Hepatocyte (in vitro differentiated cells): ENCODE measurements around the gene ZNF319. TPM values are rescaled to one million over a fixed set of nuclear protein-coding genes. Genes with fewer than 3 reads are reported as not detected.
A peak's percentile ranks its signal among the peaks of the same experiment; 100 is the strongest.

ENCODE experiments used
- DNase-seq: peaks from one replicate; pipeline ENCODE4 v3.0.0-alpha.2; 2016; ENCODE audit warnings: low spot score
- H2AFZ ChIP-seq: fragments of 200-600 bp; sonication (generic); 2 replicates; pipeline ENCODE4 v1.6.0; 2016; ENCODE audit warnings: antibody characterized with exemption, mild to moderate bottlenecking
- H3K27ac ChIP-seq: fragments of 200-600 bp; sonication (generic); 2 replicates; pipeline ENCODE4 v1.5.1; 2016; ENCODE audit warnings: mild to moderate bottlenecking
- H3K27me3 ChIP-seq: fragments of 200-600 bp; sonication (generic); 2 replicates; pipeline ENCODE4 v1.6.1; 2016
- H3K36me3 ChIP-seq: fragments of 200-600 bp; sonication (generic); replicated peaks from 2 replicates; pipeline ENCODE4 v1.5.1; 2016; ENCODE audit warnings: low read depth; ENCODE audit not compliant: insufficient read depth
- H3K4me1 ChIP-seq: fragments of 200-600 bp; sonication (generic); 2 replicates; pipeline ENCODE4 v1.5.1; 2016; ENCODE audit warnings: mild to moderate bottlenecking, moderate library complexity; ENCODE audit not compliant: insufficient read depth
- H3K4me2 ChIP-seq: fragments of 200-600 bp; sonication (generic); 2 replicates; pipeline ENCODE4 v1.6.0; 2016
- H3K4me3 ChIP-seq: fragments of 200-600 bp; sonication (generic); 2 replicates; pipeline ENCODE4 v1.5.1; 2016; ENCODE audit warnings: mild to moderate bottlenecking
- H3K79me2 ChIP-seq: fragments of 200-600 bp; sonication (generic); 2 replicates; pipeline ENCODE4 v1.6.0; 2017; ENCODE audit warnings: mild to moderate bottlenecking
- H3K9me2 ChIP-seq: fragments of 200-600 bp; sonication (generic); replicated peaks from 2 replicates; pipeline ENCODE4 v1.6.0; 2017; ENCODE audit warnings: mild to moderate bottlenecking; ENCODE audit not compliant: insufficient read depth
- H3K9me3 ChIP-seq: fragments of 200-600 bp; sonication (generic); 2 replicates; pipeline ENCODE4 v1.5.1; 2016; ENCODE audit warnings: low read depth, mild to moderate bottlenecking
- H4K20me1 ChIP-seq: fragments of 200-600 bp; sonication (generic); 2 replicates; pipeline ENCODE4 v1.6.0; 2016; ENCODE audit warnings: mild to moderate bottlenecking; ENCODE audit not compliant: insufficient read depth, poor library complexity, severe bottlenecking
- EZH2 ChIP-seq: fragments of 200-600 bp; sonication (generic); IDR thresholded peaks from 2 replicates; pipeline ENCODE4 v1.6.1; 2016; ENCODE audit warnings: antibody characterized with exemption, mild to moderate bottlenecking, borderline replicate concordance
- EZH2phosphoT487 ChIP-seq: fragments of 200-600 bp; sonication (generic); IDR thresholded peaks from one replicate; pipeline ENCODE4 v1.6.1; 2018; ENCODE audit warnings: antibody characterized with exemption, mild to moderate bottlenecking, low read depth, moderate library complexity; ENCODE audit not compliant: unreplicated experiment, severe bottlenecking
- WGBS: methylation state at CpG from one replicate; pipeline ENCODE4 v1.1.6; 2016; ENCODE audit warnings: low lambda C conversion rate; ENCODE audit errors: missing lambda C conversion rate; 5-methylcytosine and 5-hydroxymethylcytosine counted together
- polyA plus RNA-seq: library from polyadenylated mRNA; unstranded; fragments of >200 nt; fragmentation: Nextera tagmentation; extraction: Ambion mirVana; gene quantifications from 2 replicates; pipeline ENCODE4 v1.2.1, GENCODE V29; 2016
- total RNA-seq: library from RNA; depleted of rRNA; stranded (reverse); fragments of >200 nt; gene quantifications from 2 replicates; pipeline ENCODE4 v1.2.3, GENCODE V29; 2014
- TF ChIP-seq, protein P1 (sequence below): fragments of 200-600 bp; sonication (generic); IDR thresholded peaks from 2 replicates; pipeline ENCODE4 v1.5.1; 2016; ENCODE audit warnings: antibody characterized with exemption, mild to moderate bottlenecking; ENCODE audit not compliant: poor library complexity

The ZNF319 gene
- total and polyA plus RNA-seq, 2 experiments from 2014 or later = 5.3 to 8.3 TPM

DNA sequence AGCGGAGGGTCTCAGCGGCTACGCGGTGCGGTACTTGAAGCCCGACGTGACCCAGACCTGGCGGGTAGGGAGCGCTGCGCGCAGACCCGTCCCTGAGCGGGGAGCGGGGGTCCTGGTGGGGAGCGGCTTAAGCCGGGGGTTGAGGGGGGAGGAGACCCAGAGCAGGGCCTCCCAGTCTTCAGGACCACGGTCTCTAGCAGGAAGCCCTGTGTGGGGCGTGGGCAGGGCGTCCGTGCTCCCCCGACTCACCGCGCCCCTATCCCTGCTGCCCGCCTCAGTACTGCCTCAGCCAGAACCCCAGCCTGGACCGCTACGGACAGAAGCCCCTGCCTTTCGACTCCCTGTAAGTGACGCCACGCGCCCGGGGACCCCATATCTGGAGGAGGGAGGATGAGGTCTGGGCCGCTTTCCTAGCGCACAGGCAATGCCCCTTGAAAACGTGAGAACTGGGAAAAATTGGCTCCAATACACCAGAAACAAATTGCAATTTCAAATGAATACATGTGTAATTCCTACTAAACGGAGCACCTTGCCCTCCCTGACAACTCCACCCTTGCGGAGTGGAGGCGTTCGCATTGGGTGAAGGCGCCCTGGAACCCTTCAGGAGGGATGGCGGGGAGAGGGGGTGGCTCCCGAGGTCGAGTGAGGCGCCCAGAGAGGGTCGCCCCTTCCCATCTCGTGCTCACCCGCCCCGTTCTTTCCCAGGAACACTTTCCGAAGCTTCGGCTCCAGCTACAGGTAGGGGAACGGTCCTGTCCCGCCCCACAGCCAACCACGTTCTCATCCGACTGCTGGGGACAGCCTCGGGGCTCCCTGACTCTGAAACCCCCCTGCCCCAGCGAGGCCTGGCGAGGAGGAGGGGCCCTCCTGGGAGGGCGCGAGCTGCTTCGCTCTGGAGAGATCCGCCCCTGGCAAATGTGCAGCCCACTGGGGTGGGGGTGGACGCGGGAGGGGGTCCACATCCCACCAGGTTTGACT lies 15.0 kb downstream of the ZNF319 start:
- Histone ChIP-seq H3K4me2 (peak overlapping the region; percentile 93), H2AFZ (peak overlapping the region; percentile 87), H3K79me2 (no peaks in the 10 kb centered on the region), H4K20me1 (no peaks in the 10 kb centered on the region), H3K4me1 (peaks cover 11% of the 10 kb centered on the region), H3K27me3 (no peaks in the 10 kb centered on the region), H3K4me3 (peak overlapping the region; percentile 60), H3K9me3 (no peaks in the 10 kb centered on the region), H3K36me3 (no peaks in the 10 kb centered on the region), H3K27ac (no peak overlapping the region), H3K9me2 (no peaks in the 10 kb centered on the region)
- peak; percentile 47 for DNase-seq
- TF ChIP-seq EZH2 (no peak), EZH2phosphoT487 (no peak)
- TF ChIP-seq, protein P1, sequence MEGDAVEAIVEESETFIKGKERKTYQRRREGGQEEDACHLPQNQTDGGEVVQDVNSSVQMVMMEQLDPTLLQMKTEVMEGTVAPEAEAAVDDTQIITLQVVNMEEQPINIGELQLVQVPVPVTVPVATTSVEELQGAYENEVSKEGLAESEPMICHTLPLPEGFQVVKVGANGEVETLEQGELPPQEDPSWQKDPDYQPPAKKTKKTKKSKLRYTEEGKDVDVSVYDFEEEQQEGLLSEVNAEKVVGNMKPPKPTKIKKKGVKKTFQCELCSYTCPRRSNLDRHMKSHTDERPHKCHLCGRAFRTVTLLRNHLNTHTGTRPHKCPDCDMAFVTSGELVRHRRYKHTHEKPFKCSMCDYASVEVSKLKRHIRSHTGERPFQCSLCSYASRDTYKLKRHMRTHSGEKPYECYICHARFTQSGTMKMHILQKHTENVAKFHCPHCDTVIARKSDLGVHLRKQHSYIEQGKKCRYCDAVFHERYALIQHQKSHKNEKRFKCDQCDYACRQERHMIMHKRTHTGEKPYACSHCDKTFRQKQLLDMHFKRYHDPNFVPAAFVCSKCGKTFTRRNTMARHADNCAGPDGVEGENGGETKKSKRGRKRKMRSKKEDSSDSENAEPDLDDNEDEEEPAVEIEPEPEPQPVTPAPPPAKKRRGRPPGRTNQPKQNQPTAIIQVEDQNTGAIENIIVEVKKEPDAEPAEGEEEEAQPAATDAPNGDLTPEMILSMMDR = no peak
- WGBS = 6% methylated on average over 36 of the region's 62 CpGs

DNA sequence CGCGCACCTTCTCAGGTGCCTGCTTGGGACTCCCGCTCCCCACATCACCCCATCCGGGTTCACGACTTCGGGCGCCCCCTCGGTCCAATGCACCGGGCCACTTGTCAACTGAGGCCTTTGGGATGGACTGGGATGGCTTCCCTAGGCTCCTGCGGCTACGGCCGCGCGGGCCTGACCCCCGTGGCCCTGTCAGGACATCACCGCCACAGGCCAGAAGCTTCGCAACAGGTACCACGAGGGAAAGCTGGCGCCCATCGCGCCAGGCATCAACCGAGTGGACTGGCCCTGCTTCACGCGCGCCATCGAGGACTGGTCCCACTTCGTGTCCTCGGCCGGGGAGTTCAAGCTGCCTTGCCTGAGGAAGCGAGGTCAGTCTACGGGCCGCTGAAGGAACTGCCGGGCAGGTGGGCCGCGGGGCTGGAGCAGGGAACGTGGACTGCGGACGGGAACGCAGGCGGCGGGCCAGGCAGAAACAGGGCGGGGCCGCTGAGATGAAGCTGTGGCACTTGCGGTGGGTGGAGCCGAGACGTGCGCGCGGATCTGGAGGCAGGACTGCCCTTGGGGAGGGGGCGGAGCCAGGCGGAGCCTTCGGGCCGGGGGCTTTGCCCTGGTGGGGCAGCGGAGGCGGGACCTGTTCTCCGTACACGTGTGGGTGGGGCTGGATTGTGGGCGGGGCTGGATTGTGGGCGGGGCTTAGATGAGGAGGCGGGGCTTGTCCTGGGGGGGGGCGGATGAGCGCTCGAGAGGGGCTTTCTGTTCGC lies 15.8 kb downstream of the ZNF319 start:
- Histone ChIP-seq H3K9me3 (no peaks in the 10 kb centered on the region), H3K79me2 (no peaks in the 10 kb centered on the region), H3K4me3 (peak overlapping the region; percentile 60), H3K9me2 (no peaks in the 10 kb centered on the region), H2AFZ (peak overlapping the region; percentile 87), H4K20me1 (no peaks in the 10 kb centered on the region), H3K4me2 (peak overlapping the region; percentile 93), H3K36me3 (no peaks in the 10 kb centered on the region), H3K27me3 (no peaks in the 10 kb centered on the region), H3K4me1 (peaks cover 11% of the 10 kb centered on the region), H3K27ac (no peak overlapping the region)
- peak; percentile 94 for DNase-seq
- 17% methylated on average over 48 of the region's 64 CpGs for WGBS
- TF ChIP-seq EZH2 = no peak
- TF ChIP-seq, protein P1 = no peak
- TF ChIP-seq EZH2phosphoT487 = no peak

- H3K27ac ChIP-seq = no peak overlapping the region
- no peaks in the 10 kb centered on the region for H3K27me3 ChIP-seq
- no peak overlapping the region for H3K4me3 ChIP-seq
- no peak for DNase-seq
- H3K9me2 ChIP-seq = no peaks in the 10 kb centered on the region
- no peaks in the 10 kb centered on the region for H3K36me3 ChIP-seq
- TF ChIP-seq EZH2phosphoT487 (no peak), EZH2 (no peak)
- TF ChIP-seq, protein P1 = no peak
- H3K4me1 ChIP-seq = peaks cover 11% of the 10 kb centered on the region
- no peak overlapping the region for H2AFZ ChIP-seq
- H3K9me3 ChIP-seq = no peaks in the 10 kb centered on the region
- H3K4me2 ChIP-seq = no peak overlapping the region
- no peaks in the 10 kb centered on the region for H3K79me2 ChIP-seq
- 60% methylated on average over 5 of the region's 5 CpGs for WGBS
- H4K20me1 ChIP-seq = no peaks in the 10 kb centered on the region
These were observed 18.1 kb downstream of the ZNF319 start for GRCh38 chr16:57982385-57982784.
